VCaP (cell line): Measurements from ENCODE around the gene KRTAP10-5.

Experiments
- H3K27ac ChIP-seq: fragments of 450-650 bp; 2 replicates; pipeline ENCODE4 v1.5.1; 2017
- CTCF ChIP-seq: fragments of 450-650 bp; conservative IDR thresholded peaks from 2 replicates; pipeline ENCODE4 v1.5.1; 2017; ENCODE audit warnings: mild to moderate bottlenecking, moderate library complexity

KRTAP10-5 gene

GRCh38 chr21:44529503-44530125, 50.8 kb downstream of the KRTAP10-5 start:
- H3K27ac ChIP-seq = no peak overlapping the region
- TF ChIP-seq CTCF = no peak
